Activated naive CD8-positive, alpha-beta T cell (primary cell): ENCODE measurements around the gene CWC15.
"Not testable (repeated sequence)": the region's sequence is repeated elsewhere in the genome, so short reads cannot be mapped to it uniquely, and the experiment has no call there.

Experiments used
- H3K27ac Mint-ChIP-seq: one replicate; pipeline ENCODE4 v1.8.0; 2021; ENCODE audit warnings: mixed read lengths
- H3K27me3 Mint-ChIP-seq: one replicate; pipeline ENCODE4 v1.8.0; 2021; ENCODE audit warnings: mixed read lengths
- H3K36me3 Mint-ChIP-seq: one replicate; pipeline ENCODE4 v1.8.0; 2021; ENCODE audit warnings: mixed read lengths
- H3K4me1 Mint-ChIP-seq: one replicate; pipeline ENCODE4 v1.8.0; 2021; ENCODE audit warnings: low read depth, mixed read lengths
- H3K4me3 Mint-ChIP-seq: one replicate; pipeline ENCODE4 v1.8.0; 2021; ENCODE audit warnings: mild to moderate bottlenecking, mixed read lengths
- H3K9me3 Mint-ChIP-seq: one replicate; pipeline ENCODE4 v1.8.0; 2021; ENCODE audit warnings: low read depth, mixed read lengths

Gene CWC15

DNA sequence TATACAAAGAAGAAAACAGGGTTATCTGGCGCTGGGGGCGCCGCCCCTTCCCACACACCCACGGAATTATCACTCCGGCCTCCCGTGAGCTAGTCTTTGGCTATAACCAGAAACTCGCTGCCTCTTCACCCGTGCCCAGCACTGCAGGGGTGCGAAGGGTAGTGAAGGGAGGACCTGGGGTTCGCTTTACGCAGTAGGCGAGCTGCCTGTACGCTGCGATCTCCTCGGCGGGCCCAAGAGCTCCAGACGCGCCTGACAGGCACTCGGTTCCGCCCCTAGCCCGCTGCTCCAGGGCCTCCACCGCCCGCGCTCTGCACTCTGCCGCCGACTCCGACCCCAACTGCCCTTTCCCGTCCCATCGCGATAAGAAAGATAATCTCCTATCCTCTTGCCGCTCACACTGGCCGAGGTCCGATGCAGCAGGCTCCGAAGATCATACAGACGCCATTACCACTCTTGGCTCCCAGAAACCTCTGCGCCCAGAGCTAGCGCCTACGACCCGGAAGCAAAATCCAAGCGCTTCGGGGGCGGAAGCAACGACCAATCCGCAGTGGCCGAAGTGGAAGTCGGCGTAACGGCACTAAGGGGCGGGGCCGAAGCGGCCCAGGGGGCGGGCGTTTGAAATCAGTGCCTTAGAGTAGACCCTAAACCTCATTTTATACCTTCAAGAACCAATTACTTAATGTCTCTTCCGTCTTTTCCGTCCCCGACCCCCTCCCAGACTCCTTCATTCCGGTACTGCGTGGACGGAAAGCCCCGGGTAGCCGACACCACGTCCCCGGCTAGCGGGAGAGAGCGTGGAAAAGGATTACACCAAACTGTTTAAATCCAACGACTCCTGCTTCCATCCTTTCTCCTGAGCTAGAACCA is at the start of gene CWC15, which contains the start of gene KDM4D:
TSS of gene CWC15 (minus strand) at position 458 of the 870 bp plus-strand sequence. CDS start 1,371 bp downstream, outside the sequence.
TSS of gene KDM4D (plus strand) at position 611 of the 870 bp plus-strand sequence. CDS start 23,664 bp downstream, outside the sequence.
- no peaks in the 10 kb centered on the region for H3K27me3 Mint-ChIP-seq
- H3K36me3 Mint-ChIP-seq = peaks cover 15% of the 10 kb centered on the region
- peaks cover 24% of the 10 kb centered on the region for H3K4me1 Mint-ChIP-seq
- peak within 1 kb of the TSS; percentile 100 for H3K4me3 Mint-ChIP-seq
- peak within 1 kb of the TSS; percentile 97 for H3K27ac Mint-ChIP-seq
- no peaks in the 10 kb centered on the region for H3K9me3 Mint-ChIP-seq

DNA sequence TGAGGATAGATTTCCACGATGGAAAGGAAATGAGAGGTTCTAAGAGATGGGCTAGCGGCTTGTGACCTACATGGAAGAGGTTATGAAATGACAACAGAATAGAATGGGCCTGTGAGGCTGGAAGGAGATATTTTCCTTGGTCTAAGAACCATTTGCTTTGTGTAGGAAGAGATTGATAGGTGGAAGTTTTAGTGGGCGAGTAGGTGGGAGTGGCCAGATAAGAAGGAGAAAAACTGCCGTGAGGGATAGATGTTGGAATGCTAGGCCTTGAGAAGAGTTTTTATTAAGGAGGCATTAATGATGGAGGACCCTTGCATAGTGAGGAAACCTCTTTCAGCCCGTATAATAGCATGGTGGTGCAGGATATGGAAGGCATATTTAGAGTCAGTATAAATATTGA is 48.1 kb upstream of the CWC15 start:
- H3K4me1 Mint-ChIP-seq, H3K27ac Mint-ChIP-seq, H3K9me3 Mint-ChIP-seq, H3K27me3 Mint-ChIP-seq, H3K4me3 Mint-ChIP-seq, H3K36me3 Mint-ChIP-seq: not testable (repeated sequence)

DNA sequence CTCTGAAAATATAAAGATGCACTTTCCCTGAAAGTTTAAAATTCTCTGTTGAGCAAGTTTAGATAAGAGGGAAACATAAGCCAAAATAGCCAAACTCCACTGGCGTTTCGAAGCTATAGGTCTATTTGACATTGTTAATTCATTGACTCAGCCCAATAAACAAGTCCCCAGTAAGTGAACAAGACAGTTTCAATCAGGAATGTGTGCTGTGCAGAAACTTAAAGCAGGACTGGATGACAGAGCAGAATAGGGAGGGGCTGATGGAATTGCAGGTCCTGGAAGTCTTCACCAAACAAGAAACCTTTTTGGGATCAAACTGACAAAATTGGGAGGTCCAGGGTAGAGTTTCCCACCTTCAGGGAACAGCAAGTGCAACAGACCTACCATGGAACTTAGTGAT is 42.8 kb upstream of the CWC15 start:
- no peak overlapping the region for H3K27ac Mint-ChIP-seq
- no peaks in the 10 kb centered on the region for H3K4me1 Mint-ChIP-seq
- H3K9me3 Mint-ChIP-seq = no peaks in the 10 kb centered on the region
- H3K36me3 Mint-ChIP-seq = no peaks in the 10 kb centered on the region
- H3K4me3 Mint-ChIP-seq = no peak overlapping the region
- H3K27me3 Mint-ChIP-seq = peaks cover 9% of the 10 kb centered on the region

DNA sequence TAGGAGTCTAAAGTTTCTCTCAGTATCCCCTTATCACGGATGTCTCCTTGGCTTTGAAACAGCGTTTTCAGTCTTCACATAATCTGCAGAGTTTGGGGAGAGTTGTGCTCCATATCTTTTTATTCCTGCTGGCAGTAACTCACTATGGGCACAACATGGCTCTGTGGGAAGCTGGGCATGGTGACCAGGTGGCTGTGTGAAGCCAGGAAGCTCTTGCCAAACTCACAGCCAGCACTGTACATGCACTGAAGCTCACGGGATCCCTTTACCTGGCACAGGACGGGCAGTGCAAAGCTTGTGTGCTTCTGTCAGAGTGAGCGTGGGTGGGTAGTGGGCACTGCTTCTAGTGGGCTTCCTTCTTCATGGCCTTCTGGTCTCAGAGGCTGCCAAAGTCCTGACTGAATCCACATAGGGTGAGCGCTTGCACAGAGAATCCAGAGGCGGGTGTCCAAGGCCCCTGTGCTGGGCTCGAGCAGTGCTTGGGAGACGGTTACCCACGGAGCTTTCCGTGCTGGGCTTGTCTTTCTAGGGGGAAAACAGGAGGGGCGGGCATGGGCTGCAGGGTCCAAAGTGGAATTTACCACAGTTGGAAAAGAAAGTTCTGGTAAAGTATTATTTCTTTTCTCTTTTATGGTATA is 40.9 kb upstream of the CWC15 start:
- no peaks in the 10 kb centered on the region for H3K4me1 Mint-ChIP-seq
- no peak overlapping the region for H3K27ac Mint-ChIP-seq
- H3K36me3 Mint-ChIP-seq = no peaks in the 10 kb centered on the region
- H3K4me3 Mint-ChIP-seq = no peak overlapping the region
- no peaks in the 10 kb centered on the region for H3K9me3 Mint-ChIP-seq
- H3K27me3 Mint-ChIP-seq = peaks cover 9% of the 10 kb centered on the region

DNA sequence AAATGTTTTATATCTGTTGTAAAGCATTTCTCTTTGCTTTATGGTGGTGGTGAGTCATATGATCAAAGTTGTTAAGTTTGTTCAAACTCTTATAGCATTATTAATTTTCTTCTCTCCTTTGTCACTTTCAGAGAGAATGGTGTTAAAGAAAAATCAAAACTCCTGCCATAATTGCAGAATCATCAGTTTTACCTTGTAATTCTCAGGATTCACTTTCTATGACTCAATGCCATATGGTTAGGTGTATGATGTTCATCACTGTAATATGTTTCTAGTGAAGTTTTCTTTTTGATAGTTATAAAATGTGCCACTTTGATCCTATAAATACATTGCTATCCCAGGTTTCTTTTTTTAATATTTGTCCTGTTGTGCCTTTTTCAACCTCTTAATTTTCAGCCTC is 38.0 kb upstream of the CWC15 start:
- no peak overlapping the region for H3K27ac Mint-ChIP-seq
- H3K4me1 Mint-ChIP-seq = no peaks in the 10 kb centered on the region
- peaks cover 3% of the 10 kb centered on the region for H3K9me3 Mint-ChIP-seq
- peaks cover 10% of the 10 kb centered on the region for H3K27me3 Mint-ChIP-seq
- H3K4me3 Mint-ChIP-seq = no peak overlapping the region
- no peaks in the 10 kb centered on the region for H3K36me3 Mint-ChIP-seq

DNA sequence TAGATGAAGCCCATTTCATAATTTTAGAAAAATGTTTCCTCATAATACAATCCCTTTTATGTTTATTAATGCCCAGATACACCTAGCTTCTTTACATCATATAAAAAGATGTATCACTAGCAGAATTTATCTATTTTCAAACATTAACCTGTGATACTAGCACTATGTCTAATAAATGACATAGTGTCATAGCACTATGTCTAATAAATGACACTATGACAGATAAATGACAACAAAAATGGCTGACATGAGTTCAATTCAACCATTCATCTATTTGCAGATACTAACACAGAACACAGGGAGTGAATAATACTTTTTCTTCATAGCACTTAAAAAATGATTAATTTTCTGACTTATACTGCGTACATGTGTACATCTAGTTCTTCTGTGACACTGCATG is 32.3 kb upstream of the CWC15 start:
- no peaks in the 10 kb centered on the region for H3K4me1 Mint-ChIP-seq
- H3K9me3 Mint-ChIP-seq = peaks cover 3% of the 10 kb centered on the region
- no peaks in the 10 kb centered on the region for H3K36me3 Mint-ChIP-seq
- peaks cover 3% of the 10 kb centered on the region for H3K27me3 Mint-ChIP-seq
- no peak overlapping the region for H3K4me3 Mint-ChIP-seq
- H3K27ac Mint-ChIP-seq = no peak overlapping the region

DNA sequence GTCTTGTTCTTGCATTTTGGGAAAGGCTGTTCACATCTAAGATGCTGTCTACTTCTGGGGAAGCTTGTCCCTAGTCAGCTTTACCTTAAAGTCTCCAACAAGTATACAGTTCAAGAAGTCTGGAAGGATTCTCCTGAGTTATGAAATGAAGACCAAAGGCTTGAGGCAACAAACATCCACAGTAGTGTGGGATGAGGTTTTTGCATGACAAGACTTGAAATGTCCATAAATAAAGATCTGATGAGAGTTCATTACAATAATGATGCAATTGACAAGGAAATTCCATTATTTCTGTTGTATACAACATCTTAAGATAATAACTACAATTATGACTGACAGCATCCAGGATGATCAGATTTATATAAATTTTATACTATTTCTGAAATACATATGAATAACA is 30.4 kb upstream of the CWC15 start:
- Mint-ChIP-seq H3K9me3 (peaks cover 3% of the 10 kb centered on the region), H3K27ac (no peak overlapping the region), H3K4me1 (no peaks in the 10 kb centered on the region), H3K4me3 (no peak overlapping the region), H3K36me3 (no peaks in the 10 kb centered on the region), H3K27me3 (peaks cover 2% of the 10 kb centered on the region)

DNA sequence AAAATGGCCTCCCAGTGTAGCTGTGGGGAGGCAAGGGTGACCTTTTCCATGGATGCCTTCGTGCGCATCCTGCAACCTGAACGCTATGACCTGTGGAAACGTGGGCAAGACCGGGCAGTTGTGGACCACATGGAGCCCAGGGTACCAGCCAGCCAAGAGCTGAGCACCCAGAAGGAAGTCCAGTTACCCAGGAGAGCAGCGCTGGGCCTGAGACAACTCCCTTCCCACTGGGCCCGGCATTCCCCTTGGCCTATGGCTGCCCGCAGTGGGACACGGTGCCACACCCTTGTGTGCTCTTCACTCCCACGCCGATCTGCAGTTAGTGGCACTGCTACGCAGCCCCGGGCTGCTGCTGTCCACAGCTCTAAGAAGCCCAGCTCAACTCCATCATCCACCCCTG is 24.9 kb upstream of the CWC15 start:
- H3K4me3 Mint-ChIP-seq = no peak overlapping the region
- H3K36me3 Mint-ChIP-seq = no peaks in the 10 kb centered on the region
- H3K4me1 Mint-ChIP-seq = no peaks in the 10 kb centered on the region
- H3K27ac Mint-ChIP-seq = no peak overlapping the region
- no peaks in the 10 kb centered on the region for H3K27me3 Mint-ChIP-seq
- no peaks in the 10 kb centered on the region for H3K9me3 Mint-ChIP-seq

DNA sequence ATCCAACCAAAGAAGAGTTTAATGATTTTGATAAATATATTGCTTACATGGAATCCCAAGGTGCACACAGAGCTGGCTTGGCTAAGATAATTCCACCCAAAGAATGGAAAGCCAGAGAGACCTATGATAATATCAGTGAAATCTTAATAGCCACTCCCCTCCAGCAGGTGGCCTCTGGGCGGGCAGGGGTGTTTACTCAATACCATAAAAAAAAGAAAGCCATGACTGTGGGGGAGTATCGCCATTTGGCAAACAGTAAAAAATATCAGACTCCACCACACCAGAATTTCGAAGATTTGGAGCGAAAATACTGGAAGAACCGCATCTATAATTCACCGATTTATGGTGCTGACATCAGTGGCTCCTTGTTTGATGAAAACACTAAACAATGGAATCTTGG is 24.1 kb upstream of the CWC15 start:
- Mint-ChIP-seq H3K27me3 (no peaks in the 10 kb centered on the region), H3K27ac (no peak overlapping the region), H3K9me3 (no peaks in the 10 kb centered on the region), H3K4me3 (no peak overlapping the region), H3K4me1 (no peaks in the 10 kb centered on the region), H3K36me3 (no peaks in the 10 kb centered on the region)

DNA sequence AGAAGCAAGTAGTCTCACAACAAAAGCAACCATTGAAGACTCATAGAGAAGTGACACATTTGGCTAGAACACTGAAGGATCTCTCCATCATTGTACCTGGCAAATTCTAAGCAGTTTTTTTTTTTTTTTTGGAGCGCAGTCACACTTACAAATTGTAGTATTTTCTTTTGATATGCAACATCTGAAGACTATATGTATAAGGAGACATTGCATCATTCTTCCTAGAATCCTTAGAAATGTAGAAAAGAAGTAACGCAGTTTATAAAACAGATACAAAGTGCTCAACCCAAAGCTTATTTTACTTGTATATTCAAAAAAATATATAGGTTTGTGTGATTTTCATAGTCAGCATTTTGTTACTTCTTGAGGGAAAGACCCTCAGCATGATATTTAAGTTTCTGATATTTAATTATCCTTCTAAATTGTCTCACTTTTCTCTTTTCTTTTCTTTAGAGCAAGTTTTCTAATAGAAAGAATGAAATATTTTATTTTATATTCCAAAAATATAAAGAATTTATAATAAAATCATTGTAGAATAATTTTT is 20.1 kb upstream of the CWC15 start:
- no peaks in the 10 kb centered on the region for H3K9me3 Mint-ChIP-seq
- H3K27me3 Mint-ChIP-seq = peaks cover 10% of the 10 kb centered on the region
- H3K4me3 Mint-ChIP-seq = no peak overlapping the region
- H3K36me3 Mint-ChIP-seq = no peaks in the 10 kb centered on the region
- H3K4me1 Mint-ChIP-seq = no peaks in the 10 kb centered on the region
- no peak overlapping the region for H3K27ac Mint-ChIP-seq

DNA sequence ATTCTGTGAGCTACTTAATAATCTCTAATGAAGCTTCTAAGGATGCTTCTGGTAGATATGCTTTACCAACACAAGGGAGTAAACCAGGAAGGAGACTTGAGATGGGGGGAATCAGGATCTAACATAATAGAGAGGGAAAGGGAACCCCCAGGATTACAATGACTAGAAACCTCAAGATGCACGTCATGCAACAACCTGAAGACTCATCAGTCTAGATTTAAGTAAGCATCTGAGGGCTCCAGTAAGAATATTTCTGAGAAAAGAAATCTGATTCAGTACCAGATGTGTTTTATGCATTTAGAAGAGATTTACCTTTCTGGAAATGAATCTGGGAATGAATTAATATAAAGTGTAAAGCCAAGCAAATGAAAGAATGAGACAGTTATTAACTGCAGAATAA is 15.4 kb upstream of the CWC15 start:
- Mint-ChIP-seq H3K36me3 (peaks cover 2% of the 10 kb centered on the region), H3K4me1 (no peaks in the 10 kb centered on the region), H3K9me3 (no peaks in the 10 kb centered on the region), H3K4me3 (no peak overlapping the region), H3K27me3 (peaks cover 20% of the 10 kb centered on the region), H3K27ac (no peak overlapping the region)

DNA sequence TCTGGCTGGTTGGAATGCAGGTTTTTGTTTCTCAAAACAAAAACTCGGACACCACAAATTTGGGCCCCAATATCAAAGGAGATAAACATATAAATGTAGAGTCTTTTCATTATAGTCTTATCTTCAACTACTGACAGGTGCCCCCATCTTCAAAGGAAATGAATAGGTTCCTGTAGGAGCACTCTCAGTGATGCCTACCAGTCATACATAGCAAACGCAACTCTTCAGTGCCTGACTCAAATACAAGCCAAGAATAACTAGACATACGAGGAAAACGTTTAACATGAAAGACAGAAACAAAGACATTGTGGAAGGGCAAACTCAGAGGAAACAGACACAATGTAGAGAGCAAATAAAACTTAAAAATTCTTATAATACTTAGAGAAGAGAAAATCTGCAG is 14.0 kb upstream of the CWC15 start:
- Mint-ChIP-seq H3K9me3 (no peaks in the 10 kb centered on the region), H3K27me3 (peaks cover 20% of the 10 kb centered on the region), H3K27ac (no peak overlapping the region), H3K36me3 (peaks cover 2% of the 10 kb centered on the region), H3K4me1 (no peaks in the 10 kb centered on the region), H3K4me3 (no peak overlapping the region)

DNA sequence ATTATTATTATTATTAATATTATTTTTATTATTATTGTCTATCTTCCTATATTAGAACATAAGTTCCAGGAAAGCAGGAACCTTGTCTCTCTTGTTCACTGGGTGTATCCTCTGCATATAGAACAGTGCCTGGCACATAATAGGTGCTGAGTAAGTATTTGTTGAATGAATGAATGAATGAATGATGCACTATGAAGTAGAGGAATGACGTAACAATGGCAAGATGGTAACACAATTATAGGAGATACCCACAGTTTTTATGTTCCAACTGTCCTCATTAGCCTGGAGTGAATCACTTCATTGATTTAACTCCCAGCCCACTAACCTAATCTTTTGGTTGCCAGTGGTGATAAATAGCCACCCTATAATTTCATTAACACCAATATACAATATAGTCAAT is 2.2 kb upstream of the CWC15 start:
- Mint-ChIP-seq H3K27ac (no peak overlapping the region), H3K9me3 (no peaks in the 10 kb centered on the region), H3K4me1 (peaks cover 12% of the 10 kb centered on the region), H3K4me3 (no peak overlapping the region), H3K36me3 (peaks cover 5% of the 10 kb centered on the region), H3K27me3 (no peaks in the 10 kb centered on the region)

DNA sequence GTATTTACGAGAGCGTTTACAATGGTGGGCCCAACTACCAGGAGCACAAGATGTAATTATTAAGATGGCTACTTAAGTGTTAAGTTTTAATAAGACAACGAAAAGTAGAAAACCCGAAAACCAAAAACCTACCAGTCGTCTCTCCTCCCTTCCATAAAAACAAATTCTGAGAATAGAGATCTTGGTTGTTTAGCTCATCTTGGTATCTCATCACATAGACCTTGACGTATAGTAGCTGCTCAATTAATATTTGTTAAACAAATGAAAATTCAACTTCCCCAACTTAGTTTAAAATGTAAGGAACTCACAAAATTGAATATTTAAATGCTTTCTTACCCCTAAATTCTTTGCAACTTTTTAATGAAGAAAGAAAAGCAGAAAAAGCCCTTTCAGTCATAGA is 822 bp upstream of the CWC15 start:
- Mint-ChIP-seq H3K36me3 (peaks cover 8% of the 10 kb centered on the region), H3K4me3 (peak overlapping the region; percentile 100), H3K9me3 (no peaks in the 10 kb centered on the region), H3K4me1 (peaks cover 16% of the 10 kb centered on the region), H3K27me3 (no peaks in the 10 kb centered on the region), H3K27ac (peak overlapping the region; percentile 97)

DNA sequence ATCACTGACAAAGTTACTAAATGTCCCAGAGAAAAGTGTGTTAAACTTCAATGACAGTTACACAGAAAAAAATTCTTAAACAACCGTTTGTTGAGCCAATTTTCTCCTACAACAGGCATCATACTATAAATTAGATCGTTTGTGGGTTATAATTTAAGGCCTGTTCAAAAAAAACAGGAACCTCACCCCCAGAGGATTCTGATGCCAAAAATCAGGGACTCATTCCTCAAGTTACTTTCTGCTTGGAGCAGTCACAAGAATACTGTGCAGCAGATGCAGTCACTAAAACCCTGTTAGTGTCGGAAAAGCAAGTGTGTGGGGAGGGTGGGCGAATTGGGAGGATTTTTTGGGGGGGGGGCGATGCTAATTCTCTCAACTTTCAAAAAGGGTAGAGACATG is 657 bp downstream of the CWC15 start:
- Mint-ChIP-seq H3K9me3 (no peaks in the 10 kb centered on the region), H3K4me1 (peaks cover 25% of the 10 kb centered on the region), H3K27me3 (no peaks in the 10 kb centered on the region), H3K27ac (peak overlapping the region; percentile 76), H3K36me3 (peaks cover 18% of the 10 kb centered on the region), H3K4me3 (peak overlapping the region; percentile 100)
